Measurements from ENCODE around the gene CD7.

DNA sequence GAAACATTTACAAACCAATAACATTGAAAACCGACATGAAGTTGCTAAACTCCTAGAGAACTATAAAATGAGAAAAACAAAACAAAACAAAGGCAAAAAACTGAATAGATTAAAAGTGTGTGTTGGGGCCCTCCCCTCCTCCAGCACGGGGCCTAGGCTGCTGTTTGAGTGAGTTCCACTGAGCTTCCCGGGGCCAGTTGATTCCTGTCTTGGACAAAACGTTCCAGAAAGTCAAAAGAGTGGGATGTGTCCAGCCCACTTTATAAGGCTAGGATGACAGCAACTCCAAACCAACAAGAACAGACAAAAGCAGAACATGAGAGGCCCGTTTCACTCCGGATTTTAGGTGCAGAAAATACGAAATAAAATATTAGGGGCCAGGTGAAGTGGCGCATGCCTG is 32.3 kb downstream of the CD7 start:
- TF ChIP-seq, protein P1, sequence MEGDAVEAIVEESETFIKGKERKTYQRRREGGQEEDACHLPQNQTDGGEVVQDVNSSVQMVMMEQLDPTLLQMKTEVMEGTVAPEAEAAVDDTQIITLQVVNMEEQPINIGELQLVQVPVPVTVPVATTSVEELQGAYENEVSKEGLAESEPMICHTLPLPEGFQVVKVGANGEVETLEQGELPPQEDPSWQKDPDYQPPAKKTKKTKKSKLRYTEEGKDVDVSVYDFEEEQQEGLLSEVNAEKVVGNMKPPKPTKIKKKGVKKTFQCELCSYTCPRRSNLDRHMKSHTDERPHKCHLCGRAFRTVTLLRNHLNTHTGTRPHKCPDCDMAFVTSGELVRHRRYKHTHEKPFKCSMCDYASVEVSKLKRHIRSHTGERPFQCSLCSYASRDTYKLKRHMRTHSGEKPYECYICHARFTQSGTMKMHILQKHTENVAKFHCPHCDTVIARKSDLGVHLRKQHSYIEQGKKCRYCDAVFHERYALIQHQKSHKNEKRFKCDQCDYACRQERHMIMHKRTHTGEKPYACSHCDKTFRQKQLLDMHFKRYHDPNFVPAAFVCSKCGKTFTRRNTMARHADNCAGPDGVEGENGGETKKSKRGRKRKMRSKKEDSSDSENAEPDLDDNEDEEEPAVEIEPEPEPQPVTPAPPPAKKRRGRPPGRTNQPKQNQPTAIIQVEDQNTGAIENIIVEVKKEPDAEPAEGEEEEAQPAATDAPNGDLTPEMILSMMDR (IDR thresholded peaks at IDR 0.05; ENCODE audit: low read depth, low read length, poor library complexity, severe bottlenecking), result no peak
- no peak for TF ChIP-seq EZH2phosphoT487 (IDR thresholded peaks at IDR 0.05; ENCODE audit: borderline replicate concordance, low read length)

All from DOHH2 (cell line).